Gastroesophageal sphincter (tissue), 4 donors: ENCODE measurements around the gene GNAI2. TPM values are rescaled to one million over a fixed set of nuclear protein-coding genes. Genes with fewer than 3 reads are reported as not detected.
"Not testable (repeated sequence)": the region's sequence is repeated elsewhere in the genome, so short reads cannot be mapped to it uniquely, and the experiment has no call there.

Experiments
- ATAC-seq: fragments of 150-250 bp; one replicate; pipeline ENCODE4 v1.9.1; 2016; ENCODE audit warnings: mild to moderate bottlenecking, moderate library complexity
- H3K27ac ChIP-seq, 4 donors: fragments of 200-600 bp; sonication (generic) in 3 of 4; 1 replicate in 3 of 4; 2 replicates in 1 of 4; pipeline ENCODE4 v1.5.1; 2016 to 2019
- H3K27me3 ChIP-seq: fragments of 200-600 bp; sonication (generic); one replicate; pipeline ENCODE4 v1.5.1; 2019
- H3K36me3 ChIP-seq, 2 donors: fragments of 200-600 bp; sonication (generic); one replicate each; pipeline ENCODE4 v1.5.1; 2019; ENCODE audit warnings: control low read depth in 1 of 2
- H3K4me1 ChIP-seq, 3 donors: fragments of 200-600 bp; sonication (generic); 1 replicate in 2 of 3; 2 replicates in 1 of 3; pipeline ENCODE4 v1.5.1; 2016 to 2019; ENCODE audit warnings: control low read depth in 2 of 3
- H3K4me3 ChIP-seq, 2 donors: fragments of 200-600 bp; sonication (generic); one replicate each; pipeline ENCODE4 v1.5.1; 2019; ENCODE audit warnings: mild to moderate bottlenecking in 1 of 2, moderate library complexity in 1 of 2
- H3K9me3 ChIP-seq, 3 donors: fragments of 200-600 bp; sonication (generic); one replicate each; pipeline ENCODE4 v1.5.1; 2017 to 2019; ENCODE audit warnings: control low read depth in 2 of 3
- EP300 ChIP-seq: sonication (generic); formaldehyde crosslinking; IDR thresholded peaks from one replicate; pipeline ENCODE4 v1.6.1; 2017; ENCODE audit warnings: antibody characterized with exemption, mild to moderate bottlenecking
- POLR2A ChIP-seq, 2 donors: fragments of 450-650 bp; IDR thresholded peaks; one replicate each; pipeline ENCODE4 v1.6.1; 2017; ENCODE audit warnings: antibody characterized with exemption in 2 of 2, mild to moderate bottlenecking in 2 of 2, moderate library complexity in 1 of 2
- POLR2AphosphoS5 ChIP-seq: sonication (generic); formaldehyde crosslinking; IDR thresholded peaks from one replicate; pipeline ENCODE4 v1.6.1; 2017; ENCODE audit warnings: antibody characterized with exemption
- WGBS, 2 donors: methylation state at CpG; one replicate each; pipeline ENCODE4 v1.1.5; 2018; ENCODE audit warnings: low coverage in 1 of 2; 5-methylcytosine and 5-hydroxymethylcytosine counted together
- total RNA-seq, 4 donors: library from RNA; depleted of rRNA; stranded (reverse); fragments of >200 nt; gene quantifications; one replicate each; pipeline ENCODE4 v1.1.0, GENCODE V29; 2016
- TF ChIP-seq, protein P1 (sequence below), 4 experiments: fragments of 200-600 bp in 2 of 4; fragments of 450-650 bp in 2 of 4; sonication (generic) in 1 of 4; IDR thresholded peaks; one replicate each; pipeline ENCODE4 v1.5.1; 2017 to 2019; ENCODE audit warnings: antibody characterized with exemption in 4 of 4, mild to moderate bottlenecking in 2 of 4, moderate library complexity in 2 of 4

The GNAI2 gene
- total RNA-seq, 4 donors from 2014 or later, result 172 to 262 (median 222) TPM

- TF ChIP-seq, protein P1, sequence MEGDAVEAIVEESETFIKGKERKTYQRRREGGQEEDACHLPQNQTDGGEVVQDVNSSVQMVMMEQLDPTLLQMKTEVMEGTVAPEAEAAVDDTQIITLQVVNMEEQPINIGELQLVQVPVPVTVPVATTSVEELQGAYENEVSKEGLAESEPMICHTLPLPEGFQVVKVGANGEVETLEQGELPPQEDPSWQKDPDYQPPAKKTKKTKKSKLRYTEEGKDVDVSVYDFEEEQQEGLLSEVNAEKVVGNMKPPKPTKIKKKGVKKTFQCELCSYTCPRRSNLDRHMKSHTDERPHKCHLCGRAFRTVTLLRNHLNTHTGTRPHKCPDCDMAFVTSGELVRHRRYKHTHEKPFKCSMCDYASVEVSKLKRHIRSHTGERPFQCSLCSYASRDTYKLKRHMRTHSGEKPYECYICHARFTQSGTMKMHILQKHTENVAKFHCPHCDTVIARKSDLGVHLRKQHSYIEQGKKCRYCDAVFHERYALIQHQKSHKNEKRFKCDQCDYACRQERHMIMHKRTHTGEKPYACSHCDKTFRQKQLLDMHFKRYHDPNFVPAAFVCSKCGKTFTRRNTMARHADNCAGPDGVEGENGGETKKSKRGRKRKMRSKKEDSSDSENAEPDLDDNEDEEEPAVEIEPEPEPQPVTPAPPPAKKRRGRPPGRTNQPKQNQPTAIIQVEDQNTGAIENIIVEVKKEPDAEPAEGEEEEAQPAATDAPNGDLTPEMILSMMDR (IDR thresholded peaks at IDR 0.05), result no peak
- 14 to 17% methylated on average over 1 of the region's 2 CpGs for WGBS, 2 donors
- Histone ChIP-seq H3K9me3 (peaks cover 0 to 8% (median 0%) of the 10 kb centered on the region in 3 donors), H3K4me1 (peaks cover 3 to 94% (median 42%) of the 10 kb centered on the region in 3 donors), H3K4me3 (no peak overlapping the region), H3K36me3 (peaks cover 0 to 26% of the 10 kb centered on the region in 2 donors), H3K27ac (peak overlapping the region; percentile 83 to 100 (median 96)), H3K27me3 (no peaks in the 10 kb centered on the region)
- no peak for ATAC-seq
These were observed 25.5 kb downstream of the GNAI2 start for GRCh38 chr3:50261505-50261904.

DNA sequence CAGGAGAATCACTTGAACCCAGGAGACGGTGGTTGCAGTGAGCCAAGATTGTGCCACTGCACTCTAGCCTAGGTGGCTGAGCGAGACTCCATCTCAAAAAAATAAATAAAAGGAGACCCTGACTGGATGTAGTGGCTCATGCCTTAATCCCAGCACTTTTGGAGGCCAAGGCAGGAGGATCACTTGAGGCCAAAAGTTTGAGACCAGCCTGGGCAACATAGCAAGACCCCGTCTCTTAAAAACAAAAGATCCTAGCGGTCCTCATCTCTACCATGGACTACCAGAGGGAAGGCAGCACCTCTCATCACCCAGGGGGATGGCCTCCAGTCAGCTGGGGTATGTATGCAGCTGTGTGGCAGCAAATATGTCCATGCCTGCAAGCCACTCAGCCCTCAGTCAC, 26.2 kb downstream of the GNAI2 start:
- H3K9me3 ChIP-seq, H3K27me3 ChIP-seq, ATAC-seq, H3K4me3 ChIP-seq: not testable (repeated sequence)
- 86 to 90% methylated on average over 2 to 4 of the region's 4 CpGs for WGBS, 2 donors
- H3K36me3 ChIP-seq, result peaks cover 0 to 19% of the 10 kb centered on the region in 2 donors
- peak overlapping the region in 3 of 4 donors; percentile 95 to 100 (median 98) for H3K27ac ChIP-seq
- peaks cover 3 to 94% (median 42%) of the 10 kb centered on the region in 3 donors for H3K4me1 ChIP-seq

DNA sequence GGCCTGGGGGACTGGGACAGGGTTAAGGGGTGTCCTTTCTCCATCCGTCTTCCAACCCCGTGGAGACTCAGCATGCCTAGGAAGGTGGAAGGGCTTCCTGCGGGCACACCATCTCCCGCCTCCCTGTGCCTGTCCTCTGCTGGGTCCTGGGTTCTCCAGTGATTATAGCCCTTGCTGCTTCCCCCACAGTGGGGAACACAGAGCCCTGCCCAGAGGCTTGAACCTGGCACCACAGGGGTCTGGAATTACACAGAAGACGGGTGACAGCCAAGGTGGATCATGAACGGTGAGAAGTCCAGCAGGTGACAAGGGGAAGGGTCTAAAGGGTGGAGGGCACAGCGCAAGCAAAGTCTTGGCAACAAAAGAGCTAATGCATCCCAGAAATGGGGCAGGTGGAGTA, 26.8 kb downstream of the GNAI2 start:
- no peak for ATAC-seq
- Histone ChIP-seq H3K36me3 (peaks cover 0 to 13% of the 10 kb centered on the region in 2 donors), H3K9me3 (peaks cover 0 to 3% (median 0%) of the 10 kb centered on the region in 3 donors), H3K4me3 (no peak overlapping the region), H3K27me3 (no peaks in the 10 kb centered on the region), H3K27ac (peak overlapping the region in 3 of 4 donors; percentile 95 to 100 (median 98)), H3K4me1 (peaks cover 3 to 94% (median 42%) of the 10 kb centered on the region in 3 donors)
- TF ChIP-seq, protein P1 (IDR thresholded peaks at IDR 0.05), result no peak
- no peak for TF ChIP-seq POLR2AphosphoS5
- no peak for TF ChIP-seq POLR2A (IDR thresholded peaks at IDR 0.05)
- TF ChIP-seq EP300, result no peak
- 40% methylated on average over 1 of the region's 7 CpGs; no CpG with 5 or more reads in 1 of the 2 donors for WGBS, 2 donors

DNA sequence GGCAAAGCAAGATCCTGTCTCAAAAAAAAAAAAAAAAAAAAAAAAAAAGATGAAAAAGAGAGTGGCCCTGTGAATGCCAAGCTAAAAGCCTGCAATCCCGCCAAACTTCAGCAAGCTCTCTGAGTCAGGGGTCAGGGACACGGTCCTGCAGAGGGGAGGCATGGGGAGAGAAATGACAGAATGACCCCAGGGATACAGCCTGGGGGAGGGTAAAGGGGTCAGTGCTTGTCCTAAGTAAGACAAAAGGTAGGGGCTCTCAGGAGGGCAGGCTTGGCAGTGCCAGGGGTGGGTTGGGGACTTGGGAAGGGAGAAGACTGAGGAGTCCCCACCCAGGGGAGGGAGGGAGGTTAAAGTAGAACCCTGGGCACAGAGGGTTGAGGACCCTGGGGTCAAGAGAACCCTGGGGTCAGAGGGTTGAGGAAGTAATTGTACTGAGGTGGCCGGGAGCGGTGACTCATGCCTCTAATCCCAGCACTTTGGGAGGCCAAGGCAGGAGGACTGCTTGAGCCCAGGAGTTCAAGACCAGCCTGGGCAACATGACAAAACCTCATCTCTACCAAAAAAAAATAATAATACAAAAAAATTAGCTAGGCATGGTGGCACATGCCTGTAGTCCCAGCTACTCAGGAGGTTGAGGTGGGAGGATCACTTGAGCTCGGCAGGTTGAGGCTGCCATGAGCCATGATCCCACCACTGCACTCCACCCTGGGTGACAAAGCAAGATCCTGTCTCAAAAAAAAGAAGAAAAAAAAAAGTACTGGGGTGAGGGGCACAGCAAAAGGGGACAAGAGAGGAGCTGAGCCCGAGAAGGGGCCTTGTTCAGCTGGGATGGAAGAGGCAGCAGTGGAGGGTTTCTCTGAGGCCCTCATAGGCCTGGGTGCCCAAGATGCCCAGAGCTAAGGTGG, 27.7 kb downstream of the GNAI2 start:
- Histone ChIP-seq H3K27ac (peak overlapping the region; percentile 95 to 100 (median 98)), H3K36me3 (peaks cover 0 to 3% of the 10 kb centered on the region in 2 donors), H3K9me3 (no peaks in the 10 kb centered on the region), H3K27me3 (no peaks in the 10 kb centered on the region), H3K4me3 (no peak overlapping the region), H3K4me1 (peaks cover 3 to 96% (median 52%) of the 10 kb centered on the region in 3 donors)
- no peak for ATAC-seq
- no peak for TF ChIP-seq EP300
- peak; percentile 19 for TF ChIP-seq POLR2AphosphoS5
- WGBS, 2 donors, result 24 to 64% methylated on average over 3 to 4 of the region's 6 CpGs

GRCh38 chr3:50264383-50264963, 28.5 kb downstream of the GNAI2 start:
- Histone ChIP-seq H3K27ac (peak overlapping the region; percentile 95 to 100 (median 98)), H3K9me3 (no peaks in the 10 kb centered on the region), H3K4me1 (peaks cover 3 to 96% (median 56%) of the 10 kb centered on the region in 3 donors), H3K4me3 (no peak overlapping the region), H3K36me3 (no peaks in the 10 kb centered on the region), H3K27me3 (no peaks in the 10 kb centered on the region)
- WGBS, 2 donors, result 27% methylated on average over 2 of the region's 7 CpGs; no CpG with 5 or more reads in 1 of the 2 donors
- peak; percentile 77 for ATAC-seq
- no peak for TF ChIP-seq POLR2A (IDR thresholded peaks at IDR 0.05)
- peak; percentile 81 for TF ChIP-seq POLR2AphosphoS5
- TF ChIP-seq, protein P1 (IDR thresholded peaks at IDR 0.05), result peak in 2 of 4 experiments; percentile 10 to 13
- no peak for TF ChIP-seq EP300
